WTC11 (cell line): ENCODE data around the gene GAD2.

ENCODE experiments used
- TP53 ChIP-seq: sonication (generic); formaldehyde crosslinking; IDR thresholded peaks from 2 replicates; pipeline ENCODE4 v1.8.1; 2023; ENCODE audit warnings: mild to moderate bottlenecking, missing genetic modification reagents
- ZNF396 ChIP-seq: fragments of 250-450 bp; sonication (Bioruptor Pico); IDR thresholded peaks from 2 replicates; pipeline ENCODE4 v1.8.0; 2021; ENCODE audit warnings: mild to moderate bottlenecking, moderate library complexity, borderline replicate concordance
- TF ChIP-seq, protein P1 (sequence below): sonication (generic); formaldehyde crosslinking; conservative IDR thresholded peaks from 2 replicates; pipeline ENCODE4 v1.8.1; 2023; ENCODE audit warnings: mild to moderate bottlenecking, low read depth, missing genetic modification reagents, moderate library complexity

- TF ChIP-seq ZNF396 (CRISPR knock-in tag) (no peak), TP53 (CRISPR knock-in tag) (no peak)
- TF ChIP-seq, protein P1, sequence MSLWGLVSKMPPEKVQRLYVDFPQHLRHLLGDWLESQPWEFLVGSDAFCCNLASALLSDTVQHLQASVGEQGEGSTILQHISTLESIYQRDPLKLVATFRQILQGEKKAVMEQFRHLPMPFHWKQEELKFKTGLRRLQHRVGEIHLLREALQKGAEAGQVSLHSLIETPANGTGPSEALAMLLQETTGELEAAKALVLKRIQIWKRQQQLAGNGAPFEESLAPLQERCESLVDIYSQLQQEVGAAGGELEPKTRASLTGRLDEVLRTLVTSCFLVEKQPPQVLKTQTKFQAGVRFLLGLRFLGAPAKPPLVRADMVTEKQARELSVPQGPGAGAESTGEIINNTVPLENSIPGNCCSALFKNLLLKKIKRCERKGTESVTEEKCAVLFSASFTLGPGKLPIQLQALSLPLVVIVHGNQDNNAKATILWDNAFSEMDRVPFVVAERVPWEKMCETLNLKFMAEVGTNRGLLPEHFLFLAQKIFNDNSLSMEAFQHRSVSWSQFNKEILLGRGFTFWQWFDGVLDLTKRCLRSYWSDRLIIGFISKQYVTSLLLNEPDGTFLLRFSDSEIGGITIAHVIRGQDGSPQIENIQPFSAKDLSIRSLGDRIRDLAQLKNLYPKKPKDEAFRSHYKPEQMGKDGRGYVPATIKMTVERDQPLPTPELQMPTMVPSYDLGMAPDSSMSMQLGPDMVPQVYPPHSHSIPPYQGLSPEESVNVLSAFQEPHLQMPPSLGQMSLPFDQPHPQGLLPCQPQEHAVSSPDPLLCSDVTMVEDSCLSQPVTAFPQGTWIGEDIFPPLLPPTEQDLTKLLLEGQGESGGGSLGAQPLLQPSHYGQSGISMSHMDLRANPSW (CRISPR knock-in tag), result no peak
These were observed 21.8 kb downstream of the GAD2 start for GRCh38 chr10:26238378-26238777.
